Measurements from ENCODE around the gene TSPAN19.

TSPAN19 gene

GRCh38 chr12:85016413-85016812 lies 19.7 kb downstream of the TSPAN19 start:
- TF ChIP-seq EZH2phosphoT487 (IDR thresholded peaks at IDR 0.05; ENCODE audit: borderline replicate concordance, low read length) (no peak), CTCF (IDR thresholded peaks at IDR 0.05; ENCODE audit: low read depth, low read length, poor library complexity, severe bottlenecking) (no peak)
- no peaks in the 10 kb centered on the region for H3F3A ChIP-seq (ENCODE audit: control insufficient read depth, insufficient read depth)
- H3K4me2 ChIP-seq (ENCODE audit: low read length), result no peak overlapping the region

GRCh38 chr12:85007836-85008235 lies 28.2 kb downstream of the TSPAN19 start:
- TF ChIP-seq CTCF (IDR thresholded peaks at IDR 0.05; ENCODE audit: low read depth, low read length, poor library complexity, severe bottlenecking), result no peak
- no peak for TF ChIP-seq EZH2phosphoT487 (IDR thresholded peaks at IDR 0.05; ENCODE audit: borderline replicate concordance, low read length)
- Histone ChIP-seq H3K4me2 (ENCODE audit: low read length) (no peak overlapping the region), H3K27ac (ENCODE audit: low read depth, low read length) (no peak overlapping the region)

More at GRCh38 chr12:85016413-85016812, 19.7 kb downstream of the TSPAN19 start:
- Histone ChIP-seq H3K4me3 (ENCODE audit: low read length) (no peak overlapping the region), H3K27me3 (ENCODE audit: control insufficient read depth, low read length) (no peaks in the 10 kb centered on the region), H3K9me3 (ENCODE audit: control insufficient read depth, insufficient read depth, low read length) (peaks cover 5% of the 10 kb centered on the region), H3K9me2 (replicated peaks; ENCODE audit: control insufficient read depth, low read length) (no peaks in the 10 kb centered on the region), H3K36me3 (ENCODE audit: control insufficient read depth, low read length) (no peaks in the 10 kb centered on the region), H4K20me1 (ENCODE audit: control insufficient read depth, insufficient read depth, low read depth, low read length) (no peaks in the 10 kb centered on the region), H3K27ac (ENCODE audit: low read depth, low read length) (no peak overlapping the region), H3K4me1 (ENCODE audit: control insufficient read depth, low read length) (peaks cover 5% of the 10 kb centered on the region), H3K79me2 (ENCODE audit: control insufficient read depth, low read length) (no peaks in the 10 kb centered on the region)

GRCh38 chr12:85006206-85006605 lies 29.9 kb downstream of the TSPAN19 start:
- H3K27ac ChIP-seq (ENCODE audit: low read depth, low read length), result no peak overlapping the region
- TF ChIP-seq CTCF (IDR thresholded peaks at IDR 0.05; ENCODE audit: low read depth, low read length, poor library complexity, severe bottlenecking) (no peak), EZH2phosphoT487 (IDR thresholded peaks at IDR 0.05; ENCODE audit: borderline replicate concordance, low read length) (no peak)

More at GRCh38 chr12:85007836-85008235, 28.2 kb downstream of the TSPAN19 start:
- H3K4me3 ChIP-seq (ENCODE audit: low read length), result no peak overlapping the region
- no peaks in the 10 kb centered on the region for H3K27me3 ChIP-seq (ENCODE audit: control insufficient read depth, low read length)
- no peaks in the 10 kb centered on the region for H3F3A ChIP-seq (ENCODE audit: control insufficient read depth, insufficient read depth)
- peaks cover 10% of the 10 kb centered on the region for H3K4me1 ChIP-seq (ENCODE audit: control insufficient read depth, low read length)
- H4K20me1 ChIP-seq (ENCODE audit: control insufficient read depth, insufficient read depth, low read depth, low read length), result no peaks in the 10 kb centered on the region
- H3K9me3 ChIP-seq (ENCODE audit: control insufficient read depth, insufficient read depth, low read length), result peaks cover 5% of the 10 kb centered on the region
- H3K79me2 ChIP-seq (ENCODE audit: control insufficient read depth, low read length), result no peaks in the 10 kb centered on the region
- H3K9me2 ChIP-seq (replicated peaks; ENCODE audit: control insufficient read depth, low read length), result no peaks in the 10 kb centered on the region
- H3K36me3 ChIP-seq (ENCODE audit: control insufficient read depth, low read length), result no peaks in the 10 kb centered on the region

More at GRCh38 chr12:85006206-85006605, 29.9 kb downstream of the TSPAN19 start:
- Histone ChIP-seq H3K9me3 (ENCODE audit: control insufficient read depth, insufficient read depth, low read length) (no peaks in the 10 kb centered on the region), H3K36me3 (ENCODE audit: control insufficient read depth, low read length) (no peaks in the 10 kb centered on the region), H4K20me1 (ENCODE audit: control insufficient read depth, insufficient read depth, low read depth, low read length) (no peaks in the 10 kb centered on the region), H3K9me2 (replicated peaks; ENCODE audit: control insufficient read depth, low read length) (no peaks in the 10 kb centered on the region), H3K79me2 (ENCODE audit: control insufficient read depth, low read length) (no peaks in the 10 kb centered on the region), H3K4me2 (ENCODE audit: low read length) (no peak overlapping the region), H3F3A (ENCODE audit: control insufficient read depth, insufficient read depth) (no peaks in the 10 kb centered on the region), H3K27me3 (ENCODE audit: control insufficient read depth, low read length) (no peaks in the 10 kb centered on the region), H3K4me1 (ENCODE audit: control insufficient read depth, low read length) (peaks cover 5% of the 10 kb centered on the region; the same call in 1 of the 2 replicates), H3K4me3 (ENCODE audit: low read length) (no peak overlapping the region)

Measured in DOHH2 (cell line).